Measurements from ENCODE around the gene PARD3B.

Gene PARD3B

DNA sequence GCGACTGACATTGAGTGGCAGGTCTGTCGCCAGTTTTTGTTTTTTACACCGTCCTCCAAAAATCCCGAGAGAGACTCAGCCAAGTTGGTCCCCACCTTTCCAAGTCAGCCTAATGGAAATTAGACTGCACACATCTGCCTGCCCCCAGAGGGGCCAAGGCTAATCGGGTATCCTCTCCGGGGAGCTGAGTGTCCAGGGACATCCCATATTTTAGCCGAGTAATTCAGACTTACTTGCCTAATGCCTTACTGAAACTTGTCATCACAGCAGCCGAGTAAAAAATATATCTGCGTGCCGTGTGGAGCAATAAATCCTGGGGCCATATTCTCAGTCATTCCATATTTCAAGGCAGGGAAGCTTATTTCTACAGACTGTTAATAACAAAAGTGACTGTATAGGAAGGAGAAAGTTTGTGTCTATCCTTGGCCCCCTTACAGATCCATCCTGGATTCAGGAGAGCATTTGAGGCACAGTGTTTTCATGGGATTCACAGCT is 1098.2 kb downstream of the PARD3B start:
- no peak overlapping the region for H3K4me3 ChIP-seq (ENCODE audit: low read length)
- H3K9me3 ChIP-seq (ENCODE audit: control insufficient read depth, low read length) = no peaks in the 10 kb centered on the region
- H3K36me3 ChIP-seq (ENCODE audit: control insufficient read depth, insufficient read depth, low read length) = no peaks in the 10 kb centered on the region
- no peak overlapping the region for H3K9ac ChIP-seq (ENCODE audit: low read length)
- peaks cover 6% of the 10 kb centered on the region for H3K27me3 ChIP-seq (ENCODE audit: control insufficient read depth, insufficient read depth, low read length)
- no peaks in the 10 kb centered on the region for H3K4me1 ChIP-seq (ENCODE audit: control insufficient read depth, insufficient read depth, low read length)

DNA sequence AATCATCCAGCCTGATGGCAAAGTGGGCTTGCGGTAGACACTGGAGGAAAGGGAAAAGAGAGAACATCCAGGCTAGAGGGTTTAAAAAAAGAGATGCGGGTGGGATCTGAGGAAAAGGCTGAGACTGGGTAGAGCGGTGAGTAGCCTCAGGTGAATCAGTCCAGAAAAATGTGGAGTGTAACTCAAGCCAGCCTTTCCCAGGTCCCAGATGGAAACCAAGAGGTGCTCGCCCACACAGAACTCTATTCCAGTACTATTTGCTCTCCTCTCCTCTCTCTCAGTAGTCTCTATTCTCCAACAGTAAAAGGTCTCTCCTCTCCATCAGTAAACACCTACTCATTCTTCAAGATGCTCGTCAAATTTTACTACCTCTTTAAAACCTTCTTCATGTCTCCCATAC is 1098.7 kb downstream of the PARD3B start:
- Histone ChIP-seq H3K9me3 (ENCODE audit: control insufficient read depth, low read length) (no peaks in the 10 kb centered on the region), H3K36me3 (ENCODE audit: control insufficient read depth, insufficient read depth, low read length) (no peaks in the 10 kb centered on the region), H3K9ac (ENCODE audit: low read length) (no peak overlapping the region), H3K4me3 (ENCODE audit: low read length) (no peak overlapping the region), H3K27me3 (ENCODE audit: control insufficient read depth, insufficient read depth, low read length) (peaks cover 10% of the 10 kb centered on the region), H3K4me1 (ENCODE audit: control insufficient read depth, insufficient read depth, low read length) (no peaks in the 10 kb centered on the region)

DNA sequence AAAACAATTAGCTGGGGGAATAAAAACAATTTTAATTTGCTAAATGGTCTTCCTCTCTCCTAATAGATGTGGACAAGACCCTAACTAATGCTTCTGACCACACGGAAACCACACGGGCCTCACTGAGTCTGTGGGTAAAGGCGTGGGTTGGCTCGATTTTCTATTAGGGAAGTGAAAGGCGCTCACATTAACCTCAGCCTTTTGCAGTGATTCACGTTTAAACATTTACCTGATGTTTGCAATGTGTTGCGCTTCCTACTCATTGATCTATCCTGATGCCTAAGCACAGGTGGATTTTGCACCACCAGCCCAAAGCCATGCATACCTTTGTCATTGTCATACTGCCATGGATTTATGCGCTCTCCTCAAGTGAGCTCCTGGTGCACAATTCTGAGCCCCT is 1101.4 kb downstream of the PARD3B start:
- H3K9ac ChIP-seq (ENCODE audit: low read length) = no peak overlapping the region
- no peak overlapping the region for H3K4me3 ChIP-seq (ENCODE audit: low read length)
- H3K9me3 ChIP-seq (ENCODE audit: control insufficient read depth, low read length) = no peaks in the 10 kb centered on the region
- no peaks in the 10 kb centered on the region for H3K4me1 ChIP-seq (ENCODE audit: control insufficient read depth, insufficient read depth, low read length)
- peaks cover 14% of the 10 kb centered on the region for H3K27me3 ChIP-seq (ENCODE audit: control insufficient read depth, insufficient read depth, low read length)
- no peaks in the 10 kb centered on the region for H3K36me3 ChIP-seq (ENCODE audit: control insufficient read depth, insufficient read depth, low read length)

DNA sequence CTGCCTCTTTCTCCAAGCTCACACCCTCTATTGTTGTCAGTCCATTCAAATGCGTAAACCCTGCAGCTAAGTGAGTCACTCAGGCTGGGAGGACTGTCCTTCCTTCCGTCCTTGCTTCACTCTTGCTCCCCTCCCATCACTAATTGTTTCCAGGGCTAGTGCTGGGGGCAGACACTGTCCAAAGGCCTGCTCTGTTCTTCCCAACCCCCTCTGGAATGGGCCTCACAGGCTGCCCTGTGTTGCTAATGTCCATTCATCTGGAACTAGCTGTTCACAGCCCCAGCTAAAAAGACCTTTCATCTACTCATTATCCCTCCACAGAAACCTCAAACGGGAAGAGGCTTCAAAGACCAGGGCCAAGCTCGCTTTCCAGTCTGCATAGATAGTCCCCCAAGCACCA is 1105.2 kb downstream of the PARD3B start:
- no peaks in the 10 kb centered on the region for H3K4me1 ChIP-seq (ENCODE audit: control insufficient read depth, insufficient read depth, low read length)
- H3K9me3 ChIP-seq (ENCODE audit: control insufficient read depth, low read length) = no peaks in the 10 kb centered on the region
- no peak overlapping the region for H3K9ac ChIP-seq (ENCODE audit: low read length)
- no peak overlapping the region for H3K4me3 ChIP-seq (ENCODE audit: low read length)
- no peaks in the 10 kb centered on the region for H3K36me3 ChIP-seq (ENCODE audit: control insufficient read depth, insufficient read depth, low read length)
- H3K27me3 ChIP-seq (ENCODE audit: control insufficient read depth, insufficient read depth, low read length) = peaks cover 8% of the 10 kb centered on the region

DNA sequence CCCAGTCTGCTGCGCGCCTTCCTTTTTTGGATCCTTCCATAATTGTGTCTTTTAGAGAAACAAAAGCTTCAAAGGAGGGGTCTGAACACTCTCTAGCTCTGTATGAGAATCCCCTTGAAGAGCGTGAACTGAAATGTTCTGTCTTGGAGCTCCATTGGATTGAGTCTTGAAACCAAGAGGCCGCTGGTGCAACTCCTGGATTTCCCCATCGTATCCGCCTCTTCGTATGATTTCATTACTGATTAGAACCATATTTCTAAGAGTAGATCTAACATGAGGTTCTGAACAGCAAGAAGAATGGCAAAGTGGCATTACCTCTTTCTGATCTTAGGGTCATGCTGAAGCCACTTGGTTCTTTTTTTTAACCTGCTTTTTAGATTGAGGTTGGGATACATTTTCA is 1105.7 kb downstream of the PARD3B start:
- Histone ChIP-seq H3K9me3 (ENCODE audit: control insufficient read depth, low read length) (no peaks in the 10 kb centered on the region), H3K36me3 (ENCODE audit: control insufficient read depth, insufficient read depth, low read length) (no peaks in the 10 kb centered on the region), H3K9ac (ENCODE audit: low read length) (no peak overlapping the region), H3K4me3 (ENCODE audit: low read length) (no peak overlapping the region), H3K4me1 (ENCODE audit: control insufficient read depth, insufficient read depth, low read length) (no peaks in the 10 kb centered on the region), H3K27me3 (ENCODE audit: control insufficient read depth, insufficient read depth, low read length) (peaks cover 8% of the 10 kb centered on the region)

DNA sequence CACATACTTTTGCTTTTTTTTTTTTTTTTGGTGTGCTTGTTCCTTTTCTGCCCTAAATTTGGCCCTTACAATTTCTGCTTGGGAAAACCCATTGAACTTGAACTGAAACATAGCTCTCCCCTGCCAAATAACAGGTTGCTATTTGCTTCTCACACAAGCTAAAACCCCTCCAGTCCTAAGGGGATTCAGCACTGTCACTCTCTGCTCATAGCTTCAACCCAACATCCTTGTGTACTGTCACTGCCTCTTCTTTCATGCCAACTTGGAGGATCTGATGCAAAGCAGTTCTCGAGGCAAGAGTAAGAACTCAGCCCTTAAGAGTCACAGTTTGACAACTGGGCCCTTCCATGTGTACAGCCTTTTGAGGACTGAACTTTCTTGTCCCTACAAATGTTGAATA is 1106.4 kb downstream of the PARD3B start:
- no peaks in the 10 kb centered on the region for H3K9me3 ChIP-seq (ENCODE audit: control insufficient read depth, low read length)
- no peak overlapping the region for H3K4me3 ChIP-seq (ENCODE audit: low read length)
- peaks cover 8% of the 10 kb centered on the region for H3K27me3 ChIP-seq (ENCODE audit: control insufficient read depth, insufficient read depth, low read length)
- no peaks in the 10 kb centered on the region for H3K4me1 ChIP-seq (ENCODE audit: control insufficient read depth, insufficient read depth, low read length)
- no peak overlapping the region for H3K9ac ChIP-seq (ENCODE audit: low read length)
- no peaks in the 10 kb centered on the region for H3K36me3 ChIP-seq (ENCODE audit: control insufficient read depth, insufficient read depth, low read length)

DNA sequence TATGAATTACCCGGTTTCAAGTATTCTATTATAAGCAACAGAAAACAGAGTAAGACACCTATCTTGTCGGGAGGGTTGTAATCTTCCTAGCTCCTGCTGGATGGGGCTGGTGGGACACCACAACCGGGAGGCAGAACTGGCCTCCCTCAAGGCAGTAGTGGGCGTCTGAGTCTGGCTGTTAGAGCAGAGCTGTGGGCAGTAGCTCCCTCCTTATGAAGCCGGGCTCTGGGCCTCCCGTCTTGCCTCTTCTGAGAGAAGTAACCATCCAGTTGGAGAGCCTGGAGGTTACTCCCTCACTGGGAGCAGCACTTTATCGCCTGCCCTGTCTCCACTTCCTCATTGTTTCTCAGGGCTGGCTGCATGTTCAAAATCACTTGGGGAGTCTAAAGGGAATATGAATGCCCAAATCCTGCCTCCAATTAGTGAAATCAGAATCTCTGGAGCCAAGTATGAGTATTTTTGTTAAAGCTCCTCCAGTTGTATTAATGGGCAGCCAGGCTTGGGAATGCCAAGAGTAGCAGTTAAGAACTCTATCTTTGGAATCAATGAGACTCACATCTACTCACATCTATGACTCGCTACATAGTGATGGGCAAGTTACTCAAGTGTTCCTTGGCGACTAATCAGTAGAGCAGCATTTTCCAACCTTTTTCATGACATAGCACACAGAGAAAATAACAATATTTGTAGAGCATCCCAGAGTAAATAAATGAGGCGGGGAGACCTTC is 1109.8 kb downstream of the PARD3B start:
- no peak overlapping the region for H3K4me3 ChIP-seq (ENCODE audit: low read length)
- H3K9me3 ChIP-seq (ENCODE audit: control insufficient read depth, low read length) = no peaks in the 10 kb centered on the region
- H3K4me1 ChIP-seq (ENCODE audit: control insufficient read depth, insufficient read depth, low read length) = no peaks in the 10 kb centered on the region
- no peak overlapping the region for H3K9ac ChIP-seq (ENCODE audit: low read length)
- no peaks in the 10 kb centered on the region for H3K36me3 ChIP-seq (ENCODE audit: control insufficient read depth, insufficient read depth, low read length)
- H3K27me3 ChIP-seq (ENCODE audit: control insufficient read depth, insufficient read depth, low read length) = peaks cover 3% of the 10 kb centered on the region

DNA sequence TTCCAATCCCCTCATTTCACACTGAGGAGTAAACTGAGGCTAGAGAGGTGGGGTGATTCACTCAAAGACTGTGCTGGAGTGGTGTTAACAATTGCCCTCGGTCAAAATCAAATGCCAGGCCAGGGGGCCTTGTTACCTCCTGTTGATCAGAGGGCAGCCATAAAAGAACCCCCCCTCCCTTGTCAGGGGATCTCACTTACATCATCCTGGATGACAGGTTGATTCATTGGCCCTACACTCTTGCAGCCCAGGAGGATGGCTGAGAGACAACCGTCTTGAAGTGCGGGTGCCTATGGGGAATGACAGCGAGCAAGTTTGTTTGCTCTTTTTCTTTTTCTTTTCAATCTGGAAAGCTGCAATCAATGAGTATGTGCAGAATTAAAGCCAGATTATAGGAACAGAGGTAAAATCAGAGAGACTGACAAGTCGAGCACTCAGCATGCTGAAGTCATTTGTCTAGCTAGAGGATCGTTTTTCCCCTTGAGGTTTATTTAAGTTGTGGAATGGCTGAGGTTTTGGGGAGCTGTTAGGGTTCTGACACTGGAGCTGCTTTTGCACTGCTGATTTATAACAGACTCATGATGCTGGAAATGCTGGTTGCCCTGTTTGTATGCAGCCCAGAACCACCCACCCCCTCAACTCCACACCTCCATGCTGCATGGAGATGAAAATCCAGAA is 1110.6 kb downstream of the PARD3B start:
- H3K9me3 ChIP-seq (ENCODE audit: control insufficient read depth, low read length) = no peaks in the 10 kb centered on the region
- H3K36me3 ChIP-seq (ENCODE audit: control insufficient read depth, insufficient read depth, low read length) = no peaks in the 10 kb centered on the region
- H3K9ac ChIP-seq (ENCODE audit: low read length) = no peak overlapping the region
- H3K4me3 ChIP-seq (ENCODE audit: low read length) = no peak overlapping the region
- no peaks in the 10 kb centered on the region for H3K4me1 ChIP-seq (ENCODE audit: control insufficient read depth, insufficient read depth, low read length)
- H3K27me3 ChIP-seq (ENCODE audit: control insufficient read depth, insufficient read depth, low read length) = peaks cover 3% of the 10 kb centered on the region

DNA sequence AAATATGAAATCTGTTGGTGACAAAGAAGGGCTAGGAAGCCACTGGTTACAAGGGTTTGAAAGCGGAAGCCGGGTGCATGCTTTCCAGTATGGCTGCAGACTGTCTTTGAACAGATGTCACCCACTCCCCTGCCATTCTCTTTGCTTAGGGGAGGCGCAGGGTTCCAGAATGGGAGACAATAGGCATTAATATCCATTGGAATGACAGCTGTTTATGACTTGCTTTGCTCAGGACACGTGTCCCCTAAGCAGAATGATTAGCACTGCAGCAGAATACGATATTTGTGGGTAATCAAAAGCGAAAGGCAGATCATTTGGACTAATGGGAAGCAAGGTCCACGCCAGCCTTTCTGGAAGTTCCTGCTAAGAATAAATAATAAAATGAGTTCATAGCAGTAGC is 1111.2 kb downstream of the PARD3B start:
- H3K9me3 ChIP-seq (ENCODE audit: control insufficient read depth, low read length) = no peaks in the 10 kb centered on the region
- no peak overlapping the region for H3K9ac ChIP-seq (ENCODE audit: low read length)
- H3K27me3 ChIP-seq (ENCODE audit: control insufficient read depth, insufficient read depth, low read length) = peaks cover 2% of the 10 kb centered on the region
- no peaks in the 10 kb centered on the region for H3K36me3 ChIP-seq (ENCODE audit: control insufficient read depth, insufficient read depth, low read length)
- H3K4me3 ChIP-seq (ENCODE audit: low read length) = no peak overlapping the region
- no peaks in the 10 kb centered on the region for H3K4me1 ChIP-seq (ENCODE audit: control insufficient read depth, insufficient read depth, low read length)

DNA sequence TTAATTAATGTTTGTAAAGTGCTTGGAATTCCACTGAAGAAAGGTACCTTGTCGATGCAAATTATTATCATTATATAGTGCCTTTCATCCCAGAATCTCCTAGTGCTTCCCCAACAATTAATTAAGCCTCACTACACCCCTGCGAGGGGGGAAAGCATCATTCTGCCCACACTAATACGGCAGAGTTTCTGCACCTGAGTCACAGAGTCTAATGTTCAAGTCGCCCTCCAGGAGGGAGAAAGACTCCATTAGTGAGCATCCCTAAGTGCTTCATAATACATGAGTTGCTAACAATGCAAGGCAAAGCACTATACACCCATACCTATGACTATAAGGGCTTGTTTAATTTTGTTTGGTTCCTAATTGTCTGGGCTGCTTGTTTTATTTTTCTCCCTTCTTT is 1111.7 kb downstream of the PARD3B start:
- no peaks in the 10 kb centered on the region for H3K4me1 ChIP-seq (ENCODE audit: control insufficient read depth, insufficient read depth, low read length)
- H3K9ac ChIP-seq (ENCODE audit: low read length) = no peak overlapping the region
- H3K36me3 ChIP-seq (ENCODE audit: control insufficient read depth, insufficient read depth, low read length) = no peaks in the 10 kb centered on the region
- no peak overlapping the region for H3K4me3 ChIP-seq (ENCODE audit: low read length)
- H3K9me3 ChIP-seq (ENCODE audit: control insufficient read depth, low read length) = no peaks in the 10 kb centered on the region
- no peaks in the 10 kb centered on the region for H3K27me3 ChIP-seq (ENCODE audit: control insufficient read depth, insufficient read depth, low read length)

DNA sequence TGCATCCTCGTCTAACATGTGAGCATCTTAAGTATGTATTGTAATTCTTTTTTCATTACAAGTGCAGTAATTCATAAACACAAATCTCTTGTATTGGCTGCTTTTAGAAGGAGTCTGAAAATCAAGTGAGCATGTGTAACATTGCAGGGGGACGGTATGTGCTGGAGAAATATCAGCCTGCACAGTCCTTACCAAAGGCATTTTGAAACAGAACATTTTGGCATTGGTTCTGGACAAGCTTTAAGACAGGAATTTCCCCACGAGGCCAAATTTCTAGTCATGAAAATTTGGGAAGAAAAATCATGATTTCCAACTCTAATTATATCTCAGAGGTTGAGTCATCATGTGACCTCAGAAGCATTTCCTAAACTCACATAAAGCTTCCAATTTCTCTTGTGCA is 1112.3 kb downstream of the PARD3B start:
- H3K4me3 ChIP-seq (ENCODE audit: low read length) = no peak overlapping the region
- H3K27me3 ChIP-seq (ENCODE audit: control insufficient read depth, insufficient read depth, low read length) = no peaks in the 10 kb centered on the region

DNA sequence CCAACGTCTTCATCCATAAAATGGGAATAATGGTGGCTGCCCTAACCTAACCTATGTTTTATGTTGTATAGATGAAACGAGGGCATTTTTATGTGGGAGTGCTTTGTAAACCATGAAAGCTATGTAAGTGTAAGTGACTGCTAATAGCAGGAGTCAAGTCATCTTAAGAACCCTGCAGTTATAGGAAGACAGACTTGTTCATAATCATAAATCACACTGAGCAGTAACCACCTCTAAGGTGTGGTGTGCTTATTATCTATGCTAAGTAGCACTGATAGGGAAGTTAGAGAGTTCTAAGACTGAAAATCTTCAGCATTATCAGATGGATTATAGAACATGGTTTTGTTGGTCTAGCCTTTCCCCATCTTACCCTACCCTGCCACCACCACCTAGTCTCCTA is 1112.8 kb downstream of the PARD3B start:
- Histone ChIP-seq H3K36me3 (ENCODE audit: control insufficient read depth, insufficient read depth, low read length) (no peaks in the 10 kb centered on the region), H3K9ac (ENCODE audit: low read length) (no peak overlapping the region), H3K4me1 (ENCODE audit: control insufficient read depth, insufficient read depth, low read length) (no peaks in the 10 kb centered on the region), H3K9me3 (ENCODE audit: control insufficient read depth, low read length) (no peaks in the 10 kb centered on the region), H3K27me3 (ENCODE audit: control insufficient read depth, insufficient read depth, low read length) (no peaks in the 10 kb centered on the region), H3K4me3 (ENCODE audit: low read length) (no peak overlapping the region)

More for the DNA sequence above, 1112.3 kb downstream of the PARD3B start:
- no peaks in the 10 kb centered on the region for H3K4me1 ChIP-seq (ENCODE audit: control insufficient read depth, insufficient read depth, low read length)
- H3K9me3 ChIP-seq (ENCODE audit: control insufficient read depth, low read length) = no peaks in the 10 kb centered on the region
- H3K36me3 ChIP-seq (ENCODE audit: control insufficient read depth, insufficient read depth, low read length) = no peaks in the 10 kb centered on the region
- no peak overlapping the region for H3K9ac ChIP-seq (ENCODE audit: low read length)

Data from mucosa of stomach (tissue), 1 donor.